G401 (cell line): ENCODE results near the gene DNMT3A. TPM values are rescaled to one million over a fixed set of nuclear protein-coding genes. Genes with fewer than 3 reads are reported as not detected.

Source experiments
- DNase-seq: peaks from one replicate; pipeline ENCODE4 v3.0.0-alpha.2; 2015; ENCODE audit warnings: low spot score
- in situ Hi-C: cut with HindIII; loops from 2 replicates; pipeline ENCODE4 v1.10.0; 2016; ENCODE audit warnings: low sequenced_read_pairs, mixed read lengths
- total RNA-seq: library from RNA; depleted of rRNA; stranded (reverse); fragments of >200 nt; shearing (Covaris generic); gene quantifications from 2 replicates; pipeline ENCODE4 v1.2.3, GENCODE V29; 2014

The DNMT3A gene
- total RNA-seq, 1 experiment from 2014 or later, result 11.5 TPM

DNA sequence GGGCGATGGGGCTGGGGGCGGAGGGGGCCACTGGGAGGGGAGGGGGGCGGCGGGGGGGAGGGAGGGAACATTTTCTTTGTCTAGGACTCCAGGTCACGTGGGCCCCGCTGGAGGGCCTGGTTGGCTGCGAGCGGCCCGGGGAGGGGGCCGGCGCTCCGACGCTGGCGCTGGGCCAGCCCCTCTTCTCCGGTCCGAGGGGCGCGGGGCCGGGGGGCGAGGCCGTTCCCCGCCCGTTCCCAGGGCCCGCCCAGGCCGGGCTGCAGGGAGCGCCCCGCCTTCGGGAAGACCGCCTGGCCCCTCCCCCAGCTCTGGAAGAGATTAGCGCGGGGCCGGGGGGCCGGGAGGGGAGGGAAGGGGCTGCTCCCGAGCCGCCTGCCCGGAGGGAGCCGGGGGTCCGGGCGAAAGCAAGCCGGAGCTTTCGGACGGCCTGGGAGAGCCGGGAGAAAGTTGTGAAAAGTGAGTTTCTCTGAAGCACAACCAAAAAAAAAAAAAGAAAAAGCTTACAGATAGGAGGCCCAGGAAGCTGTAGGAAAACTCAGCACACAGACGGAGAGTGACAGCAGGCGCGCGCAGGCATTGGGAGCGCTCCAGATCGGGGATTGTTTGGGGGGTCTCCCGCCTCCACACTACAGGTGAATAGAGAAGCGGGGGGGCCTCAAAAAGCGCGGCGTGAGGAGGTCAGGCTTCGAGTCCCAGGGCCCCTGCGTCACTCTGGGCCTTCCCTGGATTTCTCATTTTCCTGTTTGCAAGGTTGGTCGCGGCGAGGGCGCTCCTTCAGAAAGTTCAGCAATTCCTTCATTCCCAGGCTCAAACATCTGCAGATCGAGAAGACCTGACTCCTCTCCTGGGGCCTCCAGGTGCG is 89.2 kb downstream of the DNMT3A start:
- DNase-seq, result no peak
- in situ Hi-C loops, result no loop called here

DNA sequence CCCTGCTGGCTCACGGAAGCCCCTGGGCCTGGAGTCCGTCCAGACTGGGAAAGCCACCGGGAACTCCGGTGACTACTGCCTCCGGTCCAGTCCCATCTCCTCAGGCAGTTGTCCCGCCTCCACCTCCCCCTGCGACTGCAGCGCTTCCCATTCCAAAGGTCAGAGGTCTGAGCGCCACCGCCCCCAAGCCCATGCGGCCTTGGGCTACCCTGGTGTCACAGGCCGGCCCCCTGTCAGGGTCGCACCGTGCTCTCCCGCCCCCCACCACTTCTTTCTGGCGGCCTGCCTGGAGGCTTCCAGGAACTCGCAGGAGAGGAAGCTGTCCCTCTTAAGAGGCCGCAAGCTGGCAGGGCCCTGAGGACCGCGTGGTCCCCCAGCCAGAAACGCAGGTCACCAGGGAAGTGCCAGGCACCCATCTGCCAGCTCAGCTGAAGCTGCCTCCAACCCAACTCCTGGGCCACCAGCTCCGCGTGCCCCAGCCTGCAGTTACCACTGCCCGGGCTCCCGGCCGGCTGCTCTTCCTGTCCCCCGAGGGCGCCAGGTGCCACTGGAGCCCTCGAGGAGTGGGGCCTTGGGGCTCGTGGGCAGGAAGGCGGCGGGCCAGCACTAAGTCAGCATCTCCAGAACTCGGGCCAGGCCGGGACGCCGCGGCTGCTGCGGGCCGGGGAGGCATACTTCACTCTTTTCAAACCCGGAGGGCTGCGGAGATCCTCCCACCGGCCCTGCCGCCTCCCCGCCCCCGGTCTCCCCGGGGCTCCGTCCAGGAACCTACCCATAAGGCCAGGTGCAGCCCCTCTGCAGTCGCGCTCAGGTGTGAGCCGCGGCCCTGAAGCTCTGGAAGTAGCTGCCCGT is 90.1 kb downstream of the DNMT3A start:
- no peak for DNase-seq
- in situ Hi-C loops, result no loop called here

DNA sequence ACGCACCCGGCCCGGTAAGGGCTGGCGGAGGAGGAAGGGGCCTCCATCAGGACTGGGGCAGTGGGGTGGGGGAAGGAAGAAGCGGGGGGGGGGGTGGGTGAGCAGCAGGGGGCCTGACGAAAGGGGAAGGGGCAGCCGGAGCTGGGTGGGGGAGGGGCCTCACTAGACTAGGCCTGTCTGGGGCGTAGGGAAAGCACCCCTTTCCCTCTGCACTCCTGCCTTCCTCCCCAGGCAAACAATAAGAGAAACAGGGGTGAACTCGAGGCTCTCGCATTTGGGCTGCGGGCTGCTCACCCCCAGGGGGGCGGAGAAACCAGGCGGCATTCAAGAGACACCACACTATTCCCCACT is 90.7 kb downstream of the DNMT3A start:
- no peak for DNase-seq

DNA sequence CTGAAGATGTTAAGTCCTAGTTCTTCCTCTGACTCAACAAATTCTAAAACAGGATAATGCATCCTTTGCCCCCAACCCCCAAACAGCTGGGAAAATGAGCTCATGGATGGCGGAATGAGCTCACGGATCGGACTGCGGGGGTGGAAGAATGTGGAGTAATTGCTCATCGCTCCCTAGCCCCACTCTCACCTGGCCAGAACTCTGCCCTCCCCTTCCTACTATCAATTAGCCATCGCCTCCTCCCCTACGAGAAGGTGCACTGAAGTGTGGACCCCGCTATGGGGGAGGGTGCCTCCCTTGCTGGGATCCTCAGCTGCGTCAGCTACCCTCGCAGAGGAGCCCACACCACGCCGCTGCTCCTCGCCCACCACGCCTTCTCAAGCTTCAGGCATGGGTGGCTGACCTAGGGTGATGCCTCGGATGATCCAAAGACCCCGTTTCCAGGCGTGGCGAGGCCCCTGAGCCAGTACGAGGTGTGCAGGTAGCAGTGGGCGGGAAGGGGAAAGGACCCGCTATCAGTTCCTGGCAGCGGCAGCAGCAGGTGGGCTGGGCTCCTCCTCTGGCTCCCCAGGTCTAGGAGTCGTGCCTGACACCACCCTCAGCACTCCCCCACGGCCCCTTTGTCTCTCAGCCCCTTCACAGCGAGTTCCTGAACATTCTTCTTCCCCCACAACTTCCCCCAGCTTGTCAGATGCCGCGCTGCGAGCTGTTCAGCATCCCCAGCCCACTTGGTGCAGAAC is 91.2 kb downstream of the DNMT3A start:
- DNase-seq, result no peak
- in situ Hi-C loops, result no loop called here

More for the DNA sequence above, 90.7 kb downstream of the DNMT3A start:
- in situ Hi-C loops, result no loop called here

DNA sequence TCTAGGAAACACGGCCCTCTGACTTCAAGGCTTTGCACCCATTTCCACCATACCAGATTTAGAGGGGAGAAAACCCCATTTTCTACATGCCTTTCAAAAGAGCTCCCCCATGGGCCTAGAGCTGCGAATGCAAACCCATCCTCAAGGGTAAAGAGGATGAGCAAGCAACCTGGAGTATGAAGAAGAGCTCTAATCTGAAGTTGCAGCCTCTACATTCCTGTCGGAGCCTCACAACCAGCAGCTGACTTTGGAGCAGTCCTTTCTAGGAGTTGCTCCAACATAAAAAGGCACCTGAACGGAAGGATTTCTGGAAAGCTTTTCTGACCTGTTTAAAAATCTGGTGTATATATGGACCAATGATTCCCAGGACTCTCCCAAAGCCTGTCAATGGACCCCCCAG is 91.9 kb downstream of the DNMT3A start:
- no peak for DNase-seq
- in situ Hi-C loops, result no loop called here

DNA sequence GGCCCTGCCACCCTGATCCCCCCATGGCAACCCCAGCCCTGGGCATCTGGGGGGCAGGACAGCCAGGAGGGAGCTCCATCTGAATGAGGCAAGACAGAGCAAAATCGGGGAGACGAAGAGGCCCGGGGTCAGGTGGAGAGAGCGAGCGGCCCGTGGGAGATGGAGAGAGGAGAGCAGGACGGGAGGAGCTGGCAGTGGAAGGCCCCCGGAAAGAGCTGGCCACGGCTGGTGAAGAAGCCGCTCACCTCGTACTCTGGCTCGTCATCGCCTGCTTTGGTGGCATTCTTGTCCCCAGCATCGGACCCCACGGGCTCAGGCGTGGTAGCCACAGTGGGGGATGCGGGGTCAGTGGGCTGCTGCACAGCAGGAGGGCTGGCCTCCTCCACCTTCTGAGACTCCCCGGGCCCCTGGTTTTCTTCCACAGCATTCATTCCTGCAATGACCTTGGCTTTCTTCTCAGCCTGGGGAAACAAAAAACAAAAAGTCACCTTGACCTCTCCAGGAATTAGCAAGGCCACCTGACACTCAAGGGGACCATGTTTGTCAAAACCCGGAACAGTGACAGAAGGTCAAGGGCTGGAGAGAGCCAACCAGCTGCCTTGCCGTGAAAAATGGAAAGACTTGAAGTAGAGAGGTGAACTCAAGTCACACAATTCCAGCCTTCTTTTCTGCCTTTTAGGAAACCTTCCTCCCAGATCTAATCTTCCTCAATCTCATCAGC is 93.8 kb downstream of the DNMT3A start:
- in situ Hi-C loops, result no loop called here
- no peak for DNase-seq

DNA sequence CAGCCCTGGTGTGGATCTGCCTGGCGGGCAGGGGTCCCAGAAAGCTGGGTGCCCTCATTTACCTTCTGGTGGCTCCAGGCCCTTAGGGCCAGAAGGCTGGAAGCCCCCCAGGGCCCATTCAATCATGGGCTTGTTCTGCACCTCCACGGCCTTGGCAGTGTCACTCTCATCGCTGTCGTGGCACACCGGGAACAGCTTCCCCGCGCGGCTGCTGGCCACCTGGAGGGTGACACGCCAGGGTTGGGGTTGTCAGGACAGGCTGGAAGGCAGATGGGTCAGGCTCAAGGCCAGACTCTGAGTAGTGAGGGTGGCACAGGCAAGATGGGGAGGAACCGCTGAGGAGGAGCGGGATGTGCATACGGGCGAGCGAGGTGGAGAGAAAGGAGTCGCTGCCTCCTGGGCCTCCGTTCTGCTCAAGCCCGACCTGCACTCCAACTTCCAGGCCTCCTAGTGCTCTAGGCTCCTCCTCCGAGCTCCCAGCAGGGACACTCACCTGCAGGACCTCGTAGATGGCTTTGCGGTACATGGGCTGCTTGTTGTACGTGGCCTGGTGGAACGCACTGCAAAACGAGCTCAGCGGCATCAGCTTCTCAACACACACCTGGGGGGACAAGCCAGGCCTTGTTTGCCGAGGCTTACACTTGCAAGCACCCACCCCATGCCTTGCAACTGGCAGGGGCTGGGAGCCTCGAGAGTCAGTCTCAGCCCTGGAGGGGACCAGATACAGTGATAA is 95.0 kb downstream of the DNMT3A start:
- no peak for DNase-seq
- in situ Hi-C loops, result no loop called here

DNA sequence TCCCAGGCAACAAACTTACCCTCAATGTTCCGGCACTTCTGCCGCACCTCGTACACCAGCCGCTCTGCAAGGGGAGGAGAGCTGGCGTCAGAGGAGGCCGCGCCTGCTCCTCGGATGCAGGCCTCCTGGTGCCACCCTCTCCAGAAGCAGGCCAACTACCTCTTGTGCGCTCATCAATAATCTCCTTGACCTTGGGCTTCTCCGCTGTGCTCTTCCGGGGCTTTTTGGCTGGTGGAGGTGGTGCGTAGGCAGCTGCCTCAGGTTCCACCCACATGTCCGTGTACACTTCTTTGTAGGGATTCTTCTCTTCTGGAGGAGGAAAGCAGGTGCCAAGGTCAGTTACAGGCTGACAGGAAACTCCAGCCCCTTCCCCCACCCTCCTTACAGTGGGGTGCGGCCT is 95.7 kb downstream of the DNMT3A start:
- in situ Hi-C loops, result no loop called here

DNA sequence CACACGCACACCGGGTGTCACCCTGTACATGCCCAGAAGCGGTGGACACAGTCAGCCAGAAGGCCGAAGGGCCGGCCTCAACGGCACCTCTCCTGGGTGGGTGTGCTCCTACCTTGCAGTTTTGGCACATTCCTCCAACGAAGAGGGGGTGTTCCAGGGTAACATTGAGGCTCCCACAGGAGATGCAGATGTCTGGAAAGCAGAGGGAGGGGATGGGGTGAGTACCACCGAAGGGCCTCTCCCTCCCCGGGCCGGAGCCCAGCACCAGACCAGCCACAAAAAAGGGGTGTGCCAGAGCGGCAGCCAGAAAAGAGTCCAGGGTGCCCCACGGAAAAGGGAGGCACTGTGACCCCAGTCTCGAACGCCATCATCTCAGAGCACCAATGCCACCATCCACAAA is 96.6 kb downstream of the DNMT3A start:
- no peak for DNase-seq
- in situ Hi-C loops, result no loop called here

More for the DNA sequence above, 95.7 kb downstream of the DNMT3A start:
- DNase-seq, result no peak

DNA sequence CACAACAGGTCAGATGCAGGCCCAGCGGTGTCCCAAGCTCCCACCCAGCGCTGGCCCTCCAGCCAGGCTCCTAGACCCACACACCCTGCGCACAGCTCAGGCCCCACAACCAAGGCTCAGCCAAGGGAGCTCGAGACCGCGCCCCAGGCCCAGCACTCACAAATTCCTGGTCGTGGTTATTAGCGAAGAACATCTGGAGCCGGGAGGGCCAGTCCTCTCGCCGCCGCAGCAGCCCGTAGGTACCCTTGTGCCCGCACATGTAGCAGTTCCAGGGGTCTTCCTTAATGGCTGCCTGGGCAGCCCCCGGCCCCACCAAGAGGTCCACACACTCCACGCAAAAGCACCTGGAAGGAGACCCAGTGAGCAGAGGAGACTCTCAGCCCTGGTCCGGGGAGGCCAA is 97.7 kb downstream of the DNMT3A start:
- no peak for DNase-seq
- in situ Hi-C loops, result no loop called here

DNA sequence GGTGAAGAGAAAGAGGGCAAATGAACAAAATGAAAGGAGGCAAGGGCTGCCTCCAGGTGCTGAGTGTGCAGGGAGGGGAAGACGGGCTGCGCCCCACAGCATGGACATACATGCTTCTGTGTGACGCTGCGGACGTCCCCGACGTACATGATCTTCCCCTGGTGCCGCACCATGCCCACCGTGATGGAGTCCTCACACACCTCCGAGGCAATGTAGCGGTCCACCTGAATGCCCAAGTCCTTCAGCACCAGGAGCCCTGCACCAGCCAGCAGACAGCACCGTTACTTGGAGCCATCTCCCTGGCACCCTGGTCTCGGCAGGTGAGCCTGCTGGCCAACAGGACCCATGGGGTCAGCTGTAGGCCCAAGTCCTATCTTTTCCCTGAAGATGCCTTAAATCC is 100.3 kb downstream of the DNMT3A start:
- DNase-seq, result no peak
- in situ Hi-C loops, result no loop called here

DNA sequence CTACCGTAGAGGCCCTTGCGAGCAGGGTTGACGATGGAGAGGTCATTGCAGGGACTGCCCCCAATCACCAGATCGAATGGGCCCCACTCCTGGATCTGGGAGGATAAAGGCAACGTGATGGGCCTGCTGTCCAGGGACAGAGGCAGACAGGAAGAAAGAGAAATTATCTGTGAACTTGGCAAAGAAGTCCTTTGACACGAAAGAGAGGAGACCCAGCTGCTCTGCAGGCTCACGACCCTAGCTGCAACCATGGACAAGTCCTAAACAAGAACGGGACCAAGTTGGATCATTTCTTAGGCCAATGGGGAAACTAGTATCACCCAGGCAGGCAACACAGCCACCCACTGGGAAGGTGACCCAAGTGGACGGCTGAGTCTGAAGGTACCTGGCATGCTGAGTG is 101.1 kb downstream of the DNMT3A start:
- DNase-seq, result no peak

DNA sequence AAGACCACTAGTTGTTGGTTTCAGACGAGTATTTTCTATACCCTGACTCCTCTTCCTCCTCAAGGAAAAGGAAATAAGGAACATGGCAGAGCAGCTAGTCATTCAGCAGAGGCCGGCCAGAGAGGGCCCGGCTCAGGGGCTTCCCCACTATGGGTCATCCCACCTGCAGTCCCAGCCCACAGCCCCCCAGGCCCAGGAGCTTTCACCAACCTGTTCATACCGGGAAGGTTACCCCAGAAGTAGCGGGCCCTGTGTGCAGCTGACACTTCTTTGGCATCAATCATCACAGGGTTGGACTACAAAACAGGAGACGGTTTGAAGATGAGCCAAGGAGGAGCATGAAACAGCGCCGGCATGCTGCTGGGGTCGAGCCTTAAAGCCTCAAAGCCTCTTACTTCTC is 102.8 kb downstream of the DNMT3A start:
- no peak for DNase-seq
- in situ Hi-C loops, result no loop called here

More for the DNA sequence above, 101.1 kb downstream of the DNMT3A start:
- in situ Hi-C loops, result no loop called here

DNA sequence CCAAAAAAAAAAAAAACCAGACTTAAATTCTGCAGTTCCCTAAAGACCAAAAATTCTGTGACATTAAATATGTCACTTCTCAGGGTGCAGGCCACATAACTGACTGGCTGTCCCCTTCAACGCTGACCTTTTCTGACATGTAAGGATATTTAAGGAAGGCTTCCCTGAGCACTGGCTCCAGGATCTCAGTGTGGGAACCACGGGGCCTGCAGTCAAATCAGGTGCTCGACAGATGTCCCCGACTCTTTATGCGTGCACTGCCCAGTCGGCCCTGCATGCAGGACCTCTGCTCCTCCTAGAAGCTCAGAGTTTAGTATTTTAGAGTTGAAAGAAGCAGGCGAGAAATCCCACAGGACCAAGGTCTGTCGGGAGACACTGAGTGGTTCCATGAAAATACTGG is 104.0 kb downstream of the DNMT3A start:
- in situ Hi-C loops, result no loop called here

DNA sequence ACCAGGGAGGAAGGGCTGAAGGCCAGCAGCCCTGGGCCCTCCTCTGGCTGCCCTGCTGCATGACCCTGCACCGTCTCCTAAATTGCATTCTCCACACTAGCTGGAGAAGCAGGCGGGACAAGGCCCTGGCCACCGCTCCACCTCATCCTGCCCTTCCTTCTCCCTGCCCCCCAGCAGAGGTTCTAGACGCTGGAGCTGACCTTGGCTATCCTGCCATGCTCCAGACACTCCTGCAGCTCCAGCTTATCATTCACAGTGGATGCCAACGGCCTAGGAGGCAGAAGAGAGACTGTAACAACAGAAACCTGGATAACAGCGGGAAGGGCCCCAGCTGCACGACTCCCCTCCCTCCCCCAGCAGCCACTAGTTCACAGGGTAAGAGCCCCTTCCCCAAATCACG is 105.0 kb downstream of the DNMT3A start:
- in situ Hi-C loops, result no loop called here
- DNase-seq, result no peak

More for the DNA sequence above, 104.0 kb downstream of the DNMT3A start:
- DNase-seq, result peak; percentile 47

DNA sequence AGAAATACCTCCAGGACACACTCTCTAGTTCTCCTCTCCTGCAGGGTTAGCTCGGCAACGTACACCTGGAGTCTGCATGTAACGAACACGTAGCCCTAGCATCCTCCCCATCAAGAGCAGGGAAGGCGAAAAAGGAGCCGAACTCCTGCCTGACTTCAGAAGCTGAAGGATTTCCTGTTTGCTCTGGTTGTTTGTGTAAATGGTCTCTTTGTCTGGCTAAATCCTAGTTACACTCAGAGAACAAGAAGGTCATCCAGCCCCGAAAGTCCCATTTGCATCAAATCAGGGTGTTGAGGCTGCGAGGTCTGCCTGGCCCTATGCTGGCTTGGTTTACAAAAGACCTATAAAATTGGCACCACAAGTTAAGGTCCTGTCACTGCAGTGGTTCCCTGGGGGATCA is 107.0 kb downstream of the DNMT3A start:
- no peak for DNase-seq
- in situ Hi-C loops, result no loop called here

DNA sequence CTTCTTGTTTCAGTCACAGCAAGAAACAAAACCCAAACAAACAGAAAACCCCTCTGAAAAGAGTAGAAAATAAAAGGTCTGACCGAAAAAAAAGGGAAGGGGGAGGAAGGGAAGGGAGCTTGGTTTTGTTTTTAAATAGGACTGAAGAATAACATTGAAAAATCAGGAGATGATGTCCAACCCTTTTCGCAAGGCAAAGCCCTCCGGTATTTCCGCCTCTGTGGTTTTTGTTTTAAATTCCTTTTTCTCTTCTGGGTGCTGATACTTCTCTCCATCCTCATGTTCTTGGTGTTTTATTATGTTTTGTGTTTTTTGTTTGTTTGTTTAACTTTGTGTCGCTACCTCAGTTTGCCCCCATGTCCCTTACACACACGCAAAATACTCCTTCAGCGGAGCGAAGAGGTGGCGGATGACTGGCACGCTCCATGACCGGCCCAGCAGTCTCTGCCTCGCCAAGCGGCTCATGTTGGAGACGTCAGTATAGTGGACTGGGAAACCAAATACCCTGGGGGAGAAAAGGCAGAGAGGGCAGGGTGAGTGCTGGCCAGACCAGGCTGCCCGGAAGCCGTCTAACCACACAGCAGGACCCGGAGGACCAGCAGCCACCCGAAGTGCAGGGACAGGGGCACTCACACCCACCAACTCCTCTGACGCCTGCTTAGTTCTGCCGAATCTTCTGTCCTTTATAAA is 107.7 kb downstream of the DNMT3A start:
- DNase-seq, result no peak
- in situ Hi-C loops, result no loop called here

DNA sequence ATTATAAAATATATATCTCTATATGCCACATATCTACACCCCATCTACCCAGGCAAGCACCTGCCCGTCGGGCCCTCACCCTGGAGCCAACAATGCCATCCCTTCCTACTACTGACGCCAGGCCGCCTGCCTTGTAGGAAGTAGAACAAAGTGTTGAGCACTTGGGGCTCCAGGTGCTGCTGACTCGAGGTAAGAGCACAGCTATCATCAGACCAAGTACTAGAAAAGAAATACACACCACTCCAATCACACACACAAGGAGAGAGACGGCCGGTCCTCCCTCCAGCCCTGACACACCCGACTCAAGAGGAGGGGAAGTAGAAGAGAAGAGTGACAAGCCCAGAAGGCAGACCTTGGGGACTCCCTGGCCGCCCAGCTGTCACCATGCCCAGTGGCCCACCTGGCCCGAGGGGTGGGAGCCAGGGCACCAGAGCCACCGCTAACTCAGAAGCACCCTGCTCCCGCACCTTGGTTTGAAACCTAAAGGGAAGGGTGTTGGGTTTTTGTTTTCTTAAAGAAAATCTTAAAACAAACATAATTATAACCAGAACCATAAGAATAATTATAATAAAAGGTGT is 109.4 kb downstream of the DNMT3A start:
- no peak for DNase-seq
- in situ Hi-C loops, result no loop called here
